ENCODE data around the gene MLH1.
A peak's percentile ranks its signal among the peaks of the same experiment; 100 is the strongest.
"Not testable (repeated sequence)": the region's sequence is repeated elsewhere in the genome, so short reads cannot be mapped to it uniquely, and the experiment has no call there.

Gene MLH1

GRCh38 chr3:37040231-37040630 is 46.9 kb downstream of the MLH1 start:
- Mint-ChIP-seq H3K9me3 (no peaks in the 10 kb centered on the region), H3K27ac (no peak overlapping the region), H3K4me1 (ENCODE audit: low read depth) (no peaks in the 10 kb centered on the region), H3K27me3 (no peaks in the 10 kb centered on the region), H3K36me3 (ENCODE audit: low read depth) (peaks cover 85% of the 10 kb centered on the region), H3K4me3 (no peak overlapping the region)

DNA sequence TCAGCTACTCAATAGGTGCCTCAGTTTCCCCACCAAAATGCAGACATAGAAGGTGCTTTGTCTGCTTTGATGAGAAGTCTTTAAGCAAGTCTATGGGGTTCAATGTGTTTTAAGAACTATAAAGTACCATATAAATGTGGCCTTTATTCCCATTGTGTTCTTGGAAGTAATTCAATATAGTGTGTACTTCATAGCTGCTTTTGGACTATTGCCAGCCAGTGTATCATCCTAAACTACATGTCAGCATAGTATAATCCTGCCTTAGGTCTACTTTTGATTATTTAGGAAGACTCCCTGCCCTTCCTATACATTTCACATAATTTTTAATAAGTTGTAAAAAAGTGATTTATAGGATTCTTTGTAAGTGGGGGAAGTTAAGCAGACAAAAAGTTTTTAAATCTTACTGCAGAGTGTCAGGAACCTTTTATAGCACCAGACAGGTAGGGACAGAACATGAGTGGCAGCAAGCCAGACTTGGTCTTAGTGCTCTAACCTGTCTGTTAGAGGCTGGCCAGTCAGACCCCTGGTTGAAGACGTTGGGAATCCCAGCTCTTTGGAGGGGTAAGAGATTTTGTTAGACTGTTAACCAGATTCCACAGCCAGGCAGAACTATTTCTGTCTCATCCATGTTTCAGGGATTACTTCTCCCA is 48.4 kb downstream of the MLH1 start:
- no peaks in the 10 kb centered on the region for H3K27me3 Mint-ChIP-seq
- no peak overlapping the region for H3K27ac Mint-ChIP-seq
- H3K4me1 Mint-ChIP-seq (ENCODE audit: low read depth) = no peaks in the 10 kb centered on the region
- no peak overlapping the region for H3K4me3 Mint-ChIP-seq
- H3K9me3 Mint-ChIP-seq = no peaks in the 10 kb centered on the region
- peaks cover 80% of the 10 kb centered on the region for H3K36me3 Mint-ChIP-seq (ENCODE audit: low read depth)

- H3K9me3 Mint-ChIP-seq; H3K4me3 Mint-ChIP-seq; H3K27ac Mint-ChIP-seq; H3K27me3 Mint-ChIP-seq; H3K4me1 Mint-ChIP-seq (ENCODE audit: low read depth): not testable (repeated sequence)
- peaks cover 81% of the 10 kb centered on the region for H3K36me3 Mint-ChIP-seq (ENCODE audit: low read depth)
Observed at GRCh38 chr3:37042712-37043111, 49.4 kb downstream of the MLH1 start.

- Mint-ChIP-seq H3K4me3 (no peak overlapping the region), H3K4me1 (ENCODE audit: low read depth) (peaks cover 21% of the 10 kb centered on the region), H3K27me3 (no peaks in the 10 kb centered on the region), H3K9me3 (no peaks in the 10 kb centered on the region), H3K36me3 (ENCODE audit: low read depth) (peaks cover 83% of the 10 kb centered on the region), H3K27ac (no peak overlapping the region)
Observed at GRCh38 chr3:37050282-37050681, 57.0 kb downstream of the MLH1 start.

GRCh38 chr3:37052860-37053259 is 59.5 kb downstream of the MLH1 start:
- Mint-ChIP-seq H3K36me3 (ENCODE audit: low read depth) (peaks cover 83% of the 10 kb centered on the region), H3K4me1 (ENCODE audit: low read depth) (peaks cover 30% of the 10 kb centered on the region), H3K9me3 (no peaks in the 10 kb centered on the region), H3K27me3 (no peaks in the 10 kb centered on the region), H3K4me3 (no peak overlapping the region), H3K27ac (peak overlapping the region; percentile 24)

GRCh38 chr3:37053337-37053736 is 60.0 kb downstream of the MLH1 start:
- Mint-ChIP-seq H3K36me3 (ENCODE audit: low read depth) (peaks cover 81% of the 10 kb centered on the region), H3K4me3 (no peak overlapping the region), H3K27me3 (no peaks in the 10 kb centered on the region), H3K4me1 (ENCODE audit: low read depth) (peaks cover 30% of the 10 kb centered on the region), H3K27ac (peak overlapping the region; percentile 95), H3K9me3 (no peaks in the 10 kb centered on the region)

GRCh38 chr3:37053753-37054152 is 60.4 kb downstream of the MLH1 start:
- peaks cover 76% of the 10 kb centered on the region for H3K36me3 Mint-ChIP-seq (ENCODE audit: low read depth)
- no peak overlapping the region for H3K4me3 Mint-ChIP-seq
- H3K27ac Mint-ChIP-seq = peak overlapping the region; percentile 95
- peaks cover 30% of the 10 kb centered on the region for H3K4me1 Mint-ChIP-seq (ENCODE audit: low read depth)
- no peaks in the 10 kb centered on the region for H3K9me3 Mint-ChIP-seq
- no peaks in the 10 kb centered on the region for H3K27me3 Mint-ChIP-seq

DNA sequence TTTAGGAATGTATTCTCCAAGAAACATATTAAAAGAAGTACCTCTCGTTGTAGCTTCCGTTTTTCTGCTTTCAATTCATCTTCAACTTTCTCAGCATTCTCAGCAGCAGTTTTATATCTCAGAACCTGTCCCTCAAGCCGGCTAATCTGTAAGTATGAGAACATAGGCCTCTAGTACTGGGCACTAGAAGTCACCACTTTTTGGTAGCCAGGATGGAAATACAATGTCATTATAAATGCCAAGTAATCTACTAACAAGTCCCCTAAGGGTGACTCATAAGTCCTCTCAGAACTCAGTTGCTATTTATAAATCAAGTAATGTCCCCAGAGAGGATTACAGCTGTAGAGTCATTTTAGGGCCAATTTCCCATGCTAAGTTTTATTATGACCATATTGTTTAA is 61.1 kb downstream of the MLH1 start:
- Mint-ChIP-seq H3K4me3 (peak overlapping the region; percentile 47), H3K4me1 (ENCODE audit: low read depth) (peaks cover 30% of the 10 kb centered on the region), H3K27ac (peak overlapping the region; percentile 95), H3K9me3 (no peaks in the 10 kb centered on the region), H3K36me3 (ENCODE audit: low read depth) (peaks cover 70% of the 10 kb centered on the region), H3K27me3 (no peaks in the 10 kb centered on the region)

- not testable (repeated sequence) for H3K4me3 Mint-ChIP-seq, H3K27me3 Mint-ChIP-seq, H3K9me3 Mint-ChIP-seq
- Mint-ChIP-seq H3K4me1 (ENCODE audit: low read depth) (peaks cover 30% of the 10 kb centered on the region), H3K36me3 (ENCODE audit: low read depth) (peaks cover 67% of the 10 kb centered on the region), H3K27ac (peak overlapping the region; percentile 65)
Observed at GRCh38 chr3:37055077-37055476, 61.8 kb downstream of the MLH1 start.

DNA sequence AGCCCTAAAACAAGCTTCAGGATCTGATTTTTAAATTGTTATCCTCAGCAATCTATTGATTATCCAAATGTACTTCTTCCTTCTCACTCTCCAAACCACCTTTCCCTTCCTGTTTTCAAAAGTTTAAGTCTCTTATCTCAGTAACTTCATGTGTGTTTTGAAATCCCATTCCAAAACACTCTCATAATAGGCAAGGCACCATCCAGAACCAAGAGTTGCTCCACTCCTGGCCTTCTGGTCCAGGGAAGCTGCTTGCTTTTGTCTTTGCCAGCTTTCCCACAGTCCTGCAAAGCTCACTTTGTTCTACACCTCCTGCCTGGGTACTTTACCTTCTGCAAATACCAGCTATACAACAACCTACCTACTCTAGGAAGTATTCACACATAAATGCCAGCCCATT is 63.5 kb downstream of the MLH1 start:
- Mint-ChIP-seq H3K27me3 (no peaks in the 10 kb centered on the region), H3K9me3 (no peaks in the 10 kb centered on the region), H3K4me3 (no peak overlapping the region), H3K27ac (peak overlapping the region; percentile 31), H3K36me3 (ENCODE audit: low read depth) (peaks cover 64% of the 10 kb centered on the region), H3K4me1 (ENCODE audit: low read depth) (peaks cover 30% of the 10 kb centered on the region)

- peaks cover 30% of the 10 kb centered on the region for H3K4me1 Mint-ChIP-seq (ENCODE audit: low read depth)
- H3K36me3 Mint-ChIP-seq (ENCODE audit: low read depth) = peaks cover 66% of the 10 kb centered on the region
- H3K27me3 Mint-ChIP-seq = no peaks in the 10 kb centered on the region
- H3K4me3 Mint-ChIP-seq = no peak overlapping the region
- no peak overlapping the region for H3K27ac Mint-ChIP-seq
- no peaks in the 10 kb centered on the region for H3K9me3 Mint-ChIP-seq
Observed at GRCh38 chr3:37058117-37058516, 64.8 kb downstream of the MLH1 start.

- no peaks in the 10 kb centered on the region for H3K27me3 Mint-ChIP-seq
- H3K36me3 Mint-ChIP-seq (ENCODE audit: low read depth) = peaks cover 43% of the 10 kb centered on the region
- H3K4me1 Mint-ChIP-seq (ENCODE audit: low read depth) = no peaks in the 10 kb centered on the region
- no peak overlapping the region for H3K4me3 Mint-ChIP-seq
- no peaks in the 10 kb centered on the region for H3K9me3 Mint-ChIP-seq
- H3K27ac Mint-ChIP-seq = no peak overlapping the region
Observed at GRCh38 chr3:37064747-37065146, 71.4 kb downstream of the MLH1 start.

- H3K27ac Mint-ChIP-seq = no peak overlapping the region
- H3K36me3 Mint-ChIP-seq (ENCODE audit: low read depth) = peaks cover 30% of the 10 kb centered on the region
- no peaks in the 10 kb centered on the region for H3K27me3 Mint-ChIP-seq
- no peaks in the 10 kb centered on the region for H3K9me3 Mint-ChIP-seq
- H3K4me3 Mint-ChIP-seq = no peak overlapping the region
- peaks cover 2% of the 10 kb centered on the region for H3K4me1 Mint-ChIP-seq (ENCODE audit: low read depth)
Observed at GRCh38 chr3:37067577-37067976, 74.3 kb downstream of the MLH1 start.

- no peak overlapping the region for H3K27ac Mint-ChIP-seq
- H3K4me3 Mint-ChIP-seq = no peak overlapping the region
- H3K36me3 Mint-ChIP-seq (ENCODE audit: low read depth) = peaks cover 29% of the 10 kb centered on the region
- H3K27me3 Mint-ChIP-seq = no peaks in the 10 kb centered on the region
- no peaks in the 10 kb centered on the region for H3K9me3 Mint-ChIP-seq
- peaks cover 6% of the 10 kb centered on the region for H3K4me1 Mint-ChIP-seq (ENCODE audit: low read depth)
Observed at GRCh38 chr3:37068031-37068430, 74.7 kb downstream of the MLH1 start.

DNA sequence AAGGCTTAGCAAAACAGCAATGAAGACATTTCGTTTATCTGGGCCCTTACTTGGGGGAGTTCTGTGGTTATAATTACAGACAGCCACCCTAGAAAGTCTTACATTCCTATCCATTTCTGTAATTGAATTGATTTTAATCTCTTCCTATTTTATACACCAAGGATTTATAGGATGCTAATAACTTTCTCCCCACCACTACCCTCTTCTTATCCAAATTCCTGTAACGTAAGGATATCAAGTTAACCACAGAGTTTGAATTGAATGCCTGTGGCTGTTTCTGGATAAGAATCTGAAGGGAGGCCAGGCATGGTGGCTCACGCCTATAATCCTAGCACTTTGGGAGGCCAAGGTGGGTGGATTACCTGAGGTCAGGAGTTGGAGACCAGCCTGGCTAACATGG is 78.6 kb downstream of the MLH1 start:
- Mint-ChIP-seq H3K9me3 (no peaks in the 10 kb centered on the region), H3K4me1 (ENCODE audit: low read depth) (peaks cover 20% of the 10 kb centered on the region), H3K36me3 (ENCODE audit: low read depth) (peaks cover 38% of the 10 kb centered on the region), H3K4me3 (no peak overlapping the region), H3K27ac (peak overlapping the region; percentile 1), H3K27me3 (no peaks in the 10 kb centered on the region)

GRCh38 chr3:37072892-37073291 is 79.6 kb downstream of the MLH1 start:
- H3K4me3 Mint-ChIP-seq = peak overlapping the region; percentile 3
- peaks cover 38% of the 10 kb centered on the region for H3K36me3 Mint-ChIP-seq (ENCODE audit: low read depth)
- H3K9me3 Mint-ChIP-seq = no peaks in the 10 kb centered on the region
- H3K27me3 Mint-ChIP-seq = no peaks in the 10 kb centered on the region
- H3K27ac Mint-ChIP-seq = peak overlapping the region; percentile 54
- H3K4me1 Mint-ChIP-seq (ENCODE audit: low read depth) = peaks cover 20% of the 10 kb centered on the region

Measured in stimulated activated naive CD8-positive, alpha-beta T cell treated with anti-CD3 and anti-CD28 coated beads, Interleukin-15, Interleukin-2, amounts not matched to agents 100 ng/mL and 50 ng/mL, for 24 hours (primary cell).